GM19455 (cell line): Measurements from ENCODE around the gene MXRA8.
A peak's percentile ranks its signal among the peaks of the same experiment; 100 is the strongest.
"Not testable (repeated sequence)": the region's sequence is repeated elsewhere in the genome, so short reads cannot be mapped to it uniquely, and the experiment has no call there.

ENCODE experiments used
- ATAC-seq: cut with Tn5 transposase; IDR thresholded peaks from one replicate; pipeline ENCODE4 v1.9.1; 2021; ENCODE audit not compliant: unreplicated experiment

Gene MXRA8

DNA sequence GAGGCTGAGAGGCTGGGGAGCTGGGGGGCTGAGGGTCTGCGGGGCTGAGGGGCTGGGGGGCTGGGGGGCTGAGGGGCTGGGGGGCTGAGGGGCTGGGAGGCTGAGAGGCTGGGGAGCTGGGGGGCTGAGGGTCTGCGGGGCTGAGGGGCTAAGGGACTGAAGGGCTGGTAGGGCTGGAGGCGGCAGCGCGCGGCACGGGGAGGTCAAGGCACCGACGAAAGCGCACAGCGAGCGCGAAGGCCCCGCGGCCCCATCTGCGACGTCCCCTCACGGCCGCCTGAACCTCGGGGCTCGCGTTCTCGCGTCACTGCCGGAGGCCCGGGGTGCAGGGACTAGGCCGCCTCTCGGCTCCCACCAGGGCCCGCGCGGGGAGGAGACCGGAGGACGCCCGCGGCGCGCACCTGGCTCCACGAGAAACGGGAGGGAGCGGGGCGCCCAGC lies 34.3 kb downstream of the MXRA8 start:
- ATAC-seq: peak; percentile 31

DNA sequence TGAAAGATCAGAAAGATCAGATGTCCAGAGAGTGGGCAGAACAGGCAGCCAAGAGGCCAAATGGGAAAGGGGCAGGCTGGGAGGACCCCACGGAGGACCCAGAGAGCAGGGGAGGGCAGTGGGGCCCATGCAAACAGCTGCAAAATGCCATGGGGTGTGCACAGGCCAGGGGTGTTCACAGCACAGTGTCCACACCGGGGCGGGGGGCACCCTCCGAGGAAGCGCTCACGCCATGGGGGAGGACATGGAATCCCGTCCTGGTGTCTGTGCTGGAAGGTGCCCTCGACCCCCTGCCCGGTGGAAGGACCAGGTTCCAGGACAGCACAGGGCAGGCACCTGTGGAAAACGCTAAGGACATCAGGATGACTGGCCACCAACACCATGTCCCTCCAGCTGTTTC lies 35.4 kb downstream of the MXRA8 start:
- no peak for ATAC-seq

DNA sequence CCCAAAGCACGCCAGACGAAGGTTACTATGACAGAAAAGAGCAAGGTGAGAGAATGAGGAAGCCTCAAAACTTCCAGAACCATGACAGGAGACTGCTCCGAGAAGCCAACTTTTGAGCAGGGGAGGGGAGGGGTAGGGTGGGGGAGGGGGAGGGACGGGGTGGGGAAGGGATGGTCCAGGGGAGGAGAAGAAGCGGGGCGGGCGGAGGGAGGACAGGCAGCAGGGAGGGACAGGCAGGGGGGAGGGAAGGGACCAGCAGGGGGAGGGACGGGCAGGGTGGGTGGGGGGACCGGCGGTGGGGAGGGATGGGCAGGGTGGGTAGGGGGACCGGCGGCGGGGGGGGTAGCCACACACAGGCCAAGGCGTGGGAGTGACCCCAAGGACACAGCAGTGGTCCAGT lies 35.9 kb downstream of the MXRA8 start:
- no peak for ATAC-seq

DNA sequence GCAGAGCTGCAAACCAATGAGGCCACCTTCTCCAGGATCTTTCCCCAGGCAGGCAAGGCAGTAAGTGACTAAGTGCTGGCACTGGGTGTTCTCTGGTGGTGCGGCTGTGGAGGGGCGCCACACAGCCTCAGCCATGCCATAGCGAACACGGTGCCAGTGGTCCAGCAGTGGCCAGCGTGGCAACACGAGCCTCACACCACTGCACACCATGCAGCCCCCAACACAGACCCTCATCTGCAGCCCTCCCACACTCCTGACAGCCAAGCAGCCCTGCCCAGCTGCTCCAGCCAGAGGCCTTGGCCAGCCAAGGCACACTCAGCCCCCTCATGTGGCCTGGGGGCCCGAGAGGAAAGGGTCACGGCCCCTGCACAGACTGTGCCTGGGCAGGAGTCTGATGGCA lies 36.9 kb downstream of the MXRA8 start:
- no peak for ATAC-seq

DNA sequence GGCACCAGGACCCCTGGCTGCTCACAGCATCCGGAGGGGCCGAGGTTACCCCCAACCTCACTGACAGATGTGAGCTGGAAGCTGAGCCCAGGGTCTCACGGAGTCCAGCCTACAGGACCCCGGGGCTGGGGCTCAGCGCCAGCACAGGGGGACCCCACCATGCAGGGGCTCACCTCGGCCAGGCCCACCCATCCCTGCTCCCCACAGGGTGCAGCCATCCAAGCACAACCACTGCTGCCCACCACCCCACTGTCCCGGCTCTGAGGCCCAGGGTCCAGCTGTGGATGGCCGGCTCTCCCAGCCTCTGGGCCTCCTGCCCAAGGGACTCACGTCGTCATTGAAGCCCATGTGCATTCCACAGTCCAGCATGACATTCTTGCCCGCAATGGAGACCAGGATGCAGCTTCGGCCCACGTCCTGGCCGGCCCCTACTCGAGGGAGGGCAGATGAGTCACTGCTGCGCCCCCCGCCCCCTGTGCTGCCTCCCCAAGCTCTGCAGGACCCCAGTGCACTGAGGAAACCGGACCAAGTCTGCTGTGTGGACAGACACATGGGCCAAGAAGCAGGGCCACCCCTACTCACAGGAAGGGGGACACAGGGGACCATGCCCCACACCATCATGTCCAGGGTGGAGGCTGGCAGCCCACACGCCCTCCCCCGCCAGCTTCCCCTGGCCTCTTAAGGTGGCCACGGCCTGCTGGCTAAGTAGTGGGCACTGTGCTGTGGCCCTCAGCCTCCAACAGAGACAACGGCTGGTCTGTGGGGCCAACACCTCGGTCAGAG lies 37.5 kb downstream of the MXRA8 start:
- no peak for ATAC-seq

DNA sequence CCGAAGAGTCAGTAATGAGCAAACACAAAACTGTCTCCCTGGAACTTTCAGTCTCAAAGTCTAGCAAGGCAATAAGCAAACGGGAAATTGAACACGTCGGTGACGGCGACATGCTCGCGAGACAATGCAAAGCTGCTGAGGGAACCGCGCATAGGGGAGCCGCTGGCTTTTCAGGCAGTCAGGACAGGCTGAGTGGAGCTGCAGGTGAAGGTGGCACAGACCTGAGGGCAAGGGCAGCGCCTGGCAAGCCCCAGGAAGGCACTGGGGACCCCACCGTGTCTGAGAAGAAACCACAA lies 38.8 kb downstream of the MXRA8 start:
- ATAC-seq: no peak

DNA sequence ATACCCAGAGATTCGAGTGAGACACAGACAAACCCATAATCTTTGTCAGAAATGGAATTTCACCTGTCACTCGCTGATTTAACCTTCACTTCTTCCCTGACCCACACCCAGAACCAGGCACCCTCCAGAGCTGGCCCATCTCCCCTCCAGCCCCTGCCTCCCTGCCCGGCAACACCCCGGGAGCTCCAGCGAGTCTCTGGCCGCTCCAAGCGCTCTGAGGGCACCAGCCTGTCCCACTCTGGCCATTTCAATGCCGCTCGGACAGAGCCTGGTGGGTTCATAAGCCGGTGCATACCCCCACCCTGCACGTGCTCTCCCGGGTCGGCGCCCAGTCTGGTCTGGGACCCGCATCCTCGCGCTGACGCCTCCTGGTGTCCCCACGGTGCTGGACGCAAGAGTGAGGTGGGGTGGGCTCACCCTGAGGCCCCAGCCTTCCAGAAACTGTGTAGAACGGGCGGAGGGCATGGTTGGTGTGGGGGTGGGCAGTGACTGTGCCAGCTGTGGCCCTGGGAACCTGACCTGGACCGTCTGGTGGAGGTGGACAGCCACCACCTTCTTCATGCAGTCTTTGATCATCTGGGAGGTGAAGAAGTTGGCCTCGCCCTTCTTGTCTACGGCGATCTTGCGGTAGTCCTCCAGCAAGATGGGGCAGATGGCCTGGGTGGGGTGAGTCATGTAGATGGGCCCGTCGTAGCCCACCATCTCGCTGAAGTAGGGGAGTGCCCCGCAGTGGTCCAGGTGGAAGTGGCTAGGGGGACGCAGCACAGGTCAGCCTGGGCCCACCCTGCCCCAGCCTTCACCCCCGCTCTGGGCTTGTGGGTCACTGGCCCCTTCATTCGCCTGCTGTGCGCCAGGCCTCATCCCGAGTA lies 39.3 kb downstream of the MXRA8 start:
- ATAC-seq: no peak

DNA sequence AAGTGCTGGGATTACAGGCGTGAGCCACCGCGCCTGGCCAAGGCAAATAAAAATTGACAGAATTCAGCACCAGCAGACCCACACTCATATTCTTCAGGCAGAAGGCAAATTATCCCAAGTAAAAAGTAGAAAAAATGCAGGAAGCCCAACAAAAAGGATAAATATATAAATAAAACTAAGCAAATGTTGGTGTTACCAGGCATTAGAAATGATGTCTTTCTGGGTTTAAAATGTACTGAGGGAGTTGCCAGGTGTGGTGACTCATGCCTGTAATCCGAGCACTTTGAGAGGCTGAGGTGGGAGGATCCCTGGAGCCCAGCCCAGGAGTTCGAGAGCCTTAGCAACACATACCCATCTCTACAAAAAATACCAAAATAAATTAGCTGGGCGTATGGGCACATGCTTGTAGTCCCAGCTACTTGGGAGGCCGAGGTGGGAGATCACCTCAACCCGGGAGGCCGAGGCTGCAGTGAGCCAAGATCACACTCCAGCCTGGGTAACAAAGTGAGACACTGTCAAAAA lies 40.2 kb downstream of the MXRA8 start:
- no peak for ATAC-seq

DNA sequence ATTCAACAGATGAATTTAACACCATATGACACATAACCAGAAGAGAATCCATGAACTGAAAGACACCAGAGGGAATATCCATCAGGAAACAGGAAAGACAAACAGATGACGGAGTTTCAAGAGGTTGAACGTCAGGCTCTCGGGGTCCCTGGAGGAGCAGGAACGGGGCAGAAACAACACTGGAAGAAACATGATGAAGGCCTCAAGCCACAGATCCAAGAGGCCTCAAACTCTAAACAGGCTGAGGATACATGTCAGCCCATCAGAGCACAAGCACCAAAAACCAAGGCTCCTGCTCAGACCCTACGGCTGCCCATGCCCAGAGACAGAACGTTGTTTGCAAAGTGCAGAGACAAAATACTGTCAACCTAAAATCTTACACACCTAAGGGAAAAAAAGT lies 40.9 kb downstream of the MXRA8 start:
- no peak for ATAC-seq

DNA sequence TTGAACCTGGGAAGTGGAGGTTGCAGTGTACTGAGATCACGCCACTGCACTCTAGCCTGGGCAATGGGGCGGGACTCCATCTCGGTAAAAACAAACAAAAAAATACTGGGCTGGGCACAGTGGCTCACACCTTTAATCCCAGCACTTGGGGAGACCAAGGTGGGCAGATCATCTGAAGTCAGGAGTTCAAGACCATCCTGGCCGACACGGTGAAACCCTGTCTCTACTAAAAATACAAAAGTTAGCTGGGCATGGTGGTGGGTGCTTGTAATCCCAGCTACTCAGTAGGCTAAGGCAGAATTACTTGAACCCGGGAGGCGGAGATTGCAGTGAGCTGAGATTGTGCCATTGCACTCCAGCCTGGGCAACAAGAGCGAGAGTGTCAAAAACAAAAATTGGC lies 42.2 kb downstream of the MXRA8 start:
- ATAC-seq: not testable (repeated sequence)

DNA sequence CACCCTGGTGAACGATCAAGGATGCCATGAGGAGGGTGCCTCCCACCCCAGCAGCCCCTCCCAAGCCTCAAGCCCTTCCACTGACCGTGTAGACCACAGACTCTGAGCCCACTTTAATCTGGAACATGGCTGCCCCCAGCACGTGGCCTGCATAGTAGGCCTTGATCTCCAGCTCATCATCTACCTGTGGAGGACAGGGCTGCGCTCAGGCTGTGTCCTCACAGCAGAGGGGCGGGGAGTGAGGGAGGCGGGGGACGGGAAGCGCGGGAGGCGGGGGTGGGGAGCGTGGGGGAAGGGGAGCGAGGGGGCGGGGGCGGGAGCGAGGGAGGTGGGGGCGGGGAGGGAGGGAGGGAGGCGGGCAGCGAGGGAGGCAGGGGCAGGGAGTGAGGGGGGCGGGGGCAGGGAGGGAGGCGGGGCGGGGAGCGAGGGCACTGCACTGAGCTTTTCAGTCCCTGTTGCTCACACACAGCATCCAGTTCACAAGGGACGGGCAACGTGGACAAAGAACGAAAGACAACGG lies 42.9 kb downstream of the MXRA8 start:
- no peak for ATAC-seq

DNA sequence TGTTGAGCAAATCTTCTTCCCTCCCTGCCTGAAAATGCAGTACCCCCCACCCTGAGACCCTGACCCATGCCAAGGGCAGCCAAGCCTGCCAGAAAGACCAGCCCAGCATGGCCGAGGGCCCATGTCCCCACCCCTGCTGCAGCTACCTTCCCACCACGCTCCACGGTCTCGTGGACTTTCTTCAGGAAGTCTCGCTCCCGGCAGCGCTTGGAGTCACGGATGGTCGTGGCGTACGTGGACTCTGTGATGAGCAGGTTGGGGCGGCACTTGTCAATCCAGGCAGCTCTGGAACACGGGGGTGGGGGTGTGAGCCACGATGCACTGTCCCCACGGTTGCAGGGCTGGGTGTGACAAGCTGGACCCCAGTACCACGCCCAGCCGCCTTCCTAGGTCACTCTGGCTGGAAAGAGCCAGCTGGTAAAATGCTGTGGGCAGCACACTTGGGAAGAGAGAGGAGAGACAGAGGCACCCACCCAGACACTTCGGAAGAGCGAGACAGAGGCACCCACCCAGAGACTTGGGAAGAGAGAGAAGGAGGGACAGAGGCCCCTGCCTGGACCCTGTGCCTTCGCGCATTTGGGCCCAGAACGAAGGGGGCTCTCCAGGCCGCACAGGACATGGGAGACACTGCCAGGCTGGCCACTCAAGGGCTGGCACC lies 43.5 kb downstream of the MXRA8 start:
- ATAC-seq: no peak

DNA sequence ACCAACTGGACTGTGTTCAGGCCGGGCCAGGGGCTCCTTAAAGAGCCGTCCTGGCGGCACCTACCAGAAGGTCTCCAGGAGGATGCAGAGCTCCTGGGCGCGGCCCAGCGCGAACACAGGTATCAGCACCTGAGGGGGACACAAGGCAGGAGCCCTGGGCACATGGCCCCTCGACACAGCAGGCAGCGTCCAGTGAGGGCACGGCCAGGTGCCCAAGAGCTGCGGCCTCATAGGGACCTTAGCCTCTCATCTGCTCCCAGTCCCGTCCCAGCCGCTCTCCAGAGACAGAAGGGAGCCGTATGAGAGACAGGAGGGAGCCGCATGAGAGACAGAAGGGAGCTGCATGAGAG lies 44.1 kb downstream of the MXRA8 start:
- ATAC-seq: no peak

DNA sequence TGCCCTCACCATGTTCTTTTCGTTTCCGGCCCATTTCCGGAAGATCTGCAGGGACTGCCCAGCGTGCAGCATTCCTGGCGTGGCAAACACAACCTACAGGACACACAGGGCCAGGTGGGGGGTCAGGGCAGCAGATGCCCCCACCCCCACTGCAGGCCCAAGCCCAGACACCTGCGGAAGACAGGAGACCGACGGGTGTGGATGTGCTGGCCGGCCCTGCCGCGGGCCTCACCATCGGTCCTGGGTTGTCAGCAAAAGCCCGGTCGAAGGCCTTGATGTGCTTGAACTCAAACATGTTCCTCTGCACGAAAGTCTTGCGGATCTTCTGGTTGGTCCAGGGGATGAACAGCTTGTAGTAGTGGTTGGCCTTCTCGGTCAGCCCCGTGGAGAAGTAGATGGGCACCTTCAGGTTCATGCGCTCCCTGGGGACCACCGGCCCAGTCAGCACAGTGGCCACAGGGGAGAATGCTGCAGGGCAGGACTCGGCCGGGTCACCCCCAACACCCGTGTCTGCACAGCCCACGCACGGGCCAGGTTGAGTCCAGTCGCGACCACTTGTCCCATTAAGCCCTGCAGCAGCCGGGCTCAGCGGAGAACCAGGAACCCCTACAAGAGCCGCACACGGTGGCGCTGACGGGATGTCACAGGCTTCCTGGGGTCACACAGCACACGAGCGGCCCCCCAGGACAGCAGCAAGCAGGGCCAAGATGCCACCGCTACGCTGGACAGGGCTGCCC lies 44.7 kb downstream of the MXRA8 start:
- ATAC-seq: no peak

DNA sequence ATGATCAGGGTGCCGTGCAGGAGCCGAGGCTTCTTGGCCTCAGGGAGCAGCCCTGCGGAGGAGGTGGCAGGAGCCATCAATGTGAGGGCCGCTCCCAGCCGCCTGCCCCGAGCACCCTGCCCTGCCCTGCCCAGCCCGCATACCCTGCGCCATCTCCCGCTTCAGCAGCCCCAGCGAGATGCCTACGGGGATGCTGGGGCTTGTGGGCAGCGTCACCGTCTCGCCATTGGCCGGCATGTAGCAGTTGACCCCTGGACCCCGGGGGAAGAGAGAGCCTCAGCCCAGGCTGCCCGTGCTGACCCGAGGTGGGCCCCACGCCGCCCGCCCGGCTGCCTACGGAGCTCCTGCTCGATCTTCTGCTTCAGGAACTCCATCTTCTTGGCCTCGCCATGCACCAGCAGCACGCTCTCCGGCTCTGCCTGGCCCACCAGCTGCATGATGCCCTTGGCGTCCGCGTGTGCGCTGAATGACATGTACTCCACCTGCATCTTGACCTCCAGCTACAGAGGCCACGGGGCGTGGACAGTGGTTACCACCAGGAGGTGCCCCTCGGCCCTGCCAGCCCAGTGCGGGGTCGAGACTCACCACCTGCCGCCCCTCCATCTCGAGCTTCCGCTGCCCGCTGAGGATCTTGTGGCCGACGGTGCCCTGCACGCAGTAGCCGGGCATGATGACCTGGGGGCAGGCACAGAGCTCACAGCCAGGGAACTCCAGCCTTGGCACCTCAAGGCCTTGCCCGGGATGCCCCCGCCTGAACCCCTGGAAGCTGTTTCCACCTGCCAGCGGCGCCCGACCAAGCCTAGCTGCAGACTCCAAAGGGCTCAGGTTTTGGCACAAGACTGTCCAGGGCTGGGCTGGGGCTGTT lies 45.7 kb downstream of the MXRA8 start:
- no peak for ATAC-seq

DNA sequence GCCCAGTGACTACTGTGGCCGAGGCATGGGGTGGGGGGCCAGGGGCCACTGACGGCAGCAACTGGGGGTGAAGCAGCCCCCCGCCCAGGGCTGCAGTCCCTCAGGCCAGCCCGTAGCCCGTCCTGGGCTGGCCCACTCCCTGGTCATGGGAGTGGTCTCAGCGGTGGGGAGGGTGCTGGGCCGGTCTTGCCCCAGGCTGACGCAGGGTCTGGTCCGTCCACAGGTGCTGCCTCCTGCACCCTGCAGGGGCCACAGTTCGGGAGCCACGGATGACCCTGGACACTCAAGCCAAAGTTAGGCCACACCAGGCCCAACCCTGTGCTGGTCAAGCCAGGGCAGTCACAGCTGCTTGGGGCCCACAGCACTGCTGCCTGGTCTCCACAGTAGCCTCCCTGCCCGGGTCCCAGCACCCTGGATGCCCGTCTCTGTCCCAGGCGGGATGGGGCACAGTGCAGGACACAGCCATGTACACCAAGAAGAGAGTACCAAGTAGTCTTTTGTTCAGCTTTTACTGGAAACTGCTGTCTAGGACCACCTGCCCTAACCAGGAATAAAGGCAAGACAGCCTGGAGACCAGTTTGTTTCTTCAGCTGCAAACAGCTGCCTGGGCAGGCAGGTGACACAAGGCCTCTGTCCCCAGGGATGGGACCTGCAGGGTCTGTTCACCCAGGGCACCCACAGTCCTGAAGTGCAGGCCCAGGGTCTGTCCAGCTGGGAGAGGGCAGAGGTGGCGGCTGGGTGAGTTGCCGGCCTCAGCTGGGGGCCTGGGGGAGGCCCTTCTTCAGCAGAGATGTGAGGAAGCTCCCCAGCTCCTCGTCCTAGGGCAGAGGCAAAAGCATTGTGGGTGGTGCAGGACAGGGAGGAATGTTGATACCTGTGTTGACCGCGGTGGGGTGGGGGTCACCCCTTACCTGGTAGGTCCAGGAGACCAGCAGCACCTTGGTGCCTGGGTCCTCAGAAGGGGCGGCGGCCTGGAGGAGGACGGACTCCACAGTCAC lies 46.9 kb downstream of the MXRA8 start:
- ATAC-seq: no peak

DNA sequence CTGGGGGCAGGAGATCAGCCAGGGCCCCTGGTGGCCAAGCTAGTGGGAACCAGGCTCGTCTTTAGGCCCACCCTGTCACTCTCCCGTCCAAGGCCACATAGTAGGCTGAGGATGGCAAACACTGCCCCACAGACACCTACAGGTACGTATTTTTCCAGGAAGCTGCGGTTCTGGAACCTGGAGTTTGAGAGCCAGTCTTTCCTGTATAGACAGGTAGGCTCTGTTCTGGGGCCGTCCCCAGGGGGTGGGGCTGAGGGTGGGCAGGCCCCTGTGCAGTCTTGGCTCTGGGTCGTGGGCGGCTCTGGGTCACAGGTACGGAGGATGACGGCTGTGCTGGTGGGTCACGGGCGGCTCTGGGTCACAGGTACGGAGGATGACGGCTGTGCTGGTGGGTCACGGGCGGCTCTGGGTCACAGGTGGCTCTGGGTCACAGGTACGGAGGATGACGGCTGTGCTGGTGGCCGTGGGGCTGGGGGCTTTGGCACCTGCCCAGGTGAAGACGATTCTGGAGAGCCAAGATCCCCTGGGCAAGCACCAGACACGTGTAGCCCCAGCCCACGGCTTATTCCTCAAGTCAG lies 47.8 kb downstream of the MXRA8 start:
- ATAC-seq: no peak

DNA sequence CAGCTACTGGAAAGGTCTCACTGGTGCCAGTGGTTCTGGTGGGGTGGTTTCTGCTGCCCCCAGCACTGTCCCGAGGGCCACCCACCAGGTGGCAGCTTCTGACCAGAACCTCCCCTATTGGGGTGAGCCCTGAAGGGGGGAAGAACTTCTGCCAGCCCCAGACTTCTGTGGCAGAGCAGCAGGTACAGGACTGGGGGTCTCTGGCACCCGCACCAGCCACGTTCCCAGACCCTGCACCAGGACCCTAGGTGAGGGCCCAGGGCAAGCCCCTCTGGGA lies 48.3 kb downstream of the MXRA8 start:
- no peak for ATAC-seq
